NCI-H2196 (cell line): ENCODE results near the gene CD6.
A peak's percentile ranks its signal among the peaks of the same experiment; 100 is the strongest.

ENCODE experiments used
- DNase-seq: peaks from one replicate; lab custom pipeline; 2025; ENCODE audit not compliant: unreplicated experiment; lab: John Stamatoyannopoulos, UW

Gene CD6, protein sequence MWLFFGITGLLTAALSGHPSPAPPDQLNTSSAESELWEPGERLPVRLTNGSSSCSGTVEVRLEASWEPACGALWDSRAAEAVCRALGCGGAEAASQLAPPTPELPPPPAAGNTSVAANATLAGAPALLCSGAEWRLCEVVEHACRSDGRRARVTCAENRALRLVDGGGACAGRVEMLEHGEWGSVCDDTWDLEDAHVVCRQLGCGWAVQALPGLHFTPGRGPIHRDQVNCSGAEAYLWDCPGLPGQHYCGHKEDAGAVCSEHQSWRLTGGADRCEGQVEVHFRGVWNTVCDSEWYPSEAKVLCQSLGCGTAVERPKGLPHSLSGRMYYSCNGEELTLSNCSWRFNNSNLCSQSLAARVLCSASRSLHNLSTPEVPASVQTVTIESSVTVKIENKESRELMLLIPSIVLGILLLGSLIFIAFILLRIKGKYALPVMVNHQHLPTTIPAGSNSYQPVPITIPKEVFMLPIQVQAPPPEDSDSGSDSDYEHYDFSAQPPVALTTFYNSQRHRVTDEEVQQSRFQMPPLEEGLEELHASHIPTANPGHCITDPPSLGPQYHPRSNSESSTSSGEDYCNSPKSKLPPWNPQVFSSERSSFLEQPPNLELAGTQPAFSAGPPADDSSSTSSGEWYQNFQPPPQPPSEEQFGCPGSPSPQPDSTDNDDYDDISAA

DNA sequence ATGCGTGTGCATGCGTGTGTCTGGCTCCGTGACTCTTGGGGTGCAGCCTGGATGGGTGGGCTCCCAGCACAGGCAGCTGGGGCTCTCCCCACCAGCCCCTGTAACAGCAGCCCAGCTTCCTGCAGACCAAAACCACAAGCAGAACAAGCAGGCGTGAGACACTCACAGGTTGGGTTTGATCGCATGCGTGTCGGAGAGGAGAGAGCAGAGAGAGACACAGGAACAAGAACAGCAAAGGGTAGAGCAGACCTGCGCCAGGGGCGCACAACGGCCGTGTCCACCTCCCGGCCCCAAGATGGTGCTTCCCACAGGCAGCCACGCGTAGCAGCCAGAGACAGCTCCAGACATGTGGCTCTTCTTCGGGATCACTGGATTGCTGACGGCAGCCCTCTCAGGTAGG lies at the start of gene CD6:
CD6 (plus strand) TSS at position 161 of the 400 bp plus-strand sequence; CDS start at position 347, 186 bp downstream.
- DNase-seq, result no peak

DNA sequence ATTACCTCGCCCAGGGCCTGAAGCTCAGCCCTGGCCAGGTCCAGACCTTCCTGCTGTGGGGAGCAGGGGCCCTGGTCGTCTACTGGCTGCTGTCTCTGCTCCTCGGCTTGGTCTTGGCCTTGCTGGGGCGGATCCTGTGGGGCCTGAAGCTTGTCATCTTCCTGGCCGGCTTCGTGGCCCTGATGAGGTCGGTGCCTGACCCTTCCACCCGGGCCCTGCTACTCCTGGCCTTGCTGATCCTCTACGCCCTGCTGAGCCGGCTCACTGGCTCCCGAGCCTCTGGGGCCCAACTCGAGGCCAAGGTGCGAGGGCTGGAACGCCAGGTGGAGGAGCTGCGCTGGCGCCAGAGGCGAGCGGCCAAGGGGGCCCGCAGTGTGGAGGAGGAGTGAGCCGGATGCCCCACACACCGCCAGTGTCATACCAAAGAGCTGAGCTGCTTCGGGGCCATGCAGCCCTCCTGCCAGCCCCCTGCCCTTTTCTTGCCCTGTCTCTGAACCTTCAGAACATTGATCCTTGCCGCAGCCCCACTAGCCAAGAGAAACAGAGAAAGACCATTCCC lies 49.6 kb upstream of the CD6 start:
- DNase-seq, result no peak

DNA sequence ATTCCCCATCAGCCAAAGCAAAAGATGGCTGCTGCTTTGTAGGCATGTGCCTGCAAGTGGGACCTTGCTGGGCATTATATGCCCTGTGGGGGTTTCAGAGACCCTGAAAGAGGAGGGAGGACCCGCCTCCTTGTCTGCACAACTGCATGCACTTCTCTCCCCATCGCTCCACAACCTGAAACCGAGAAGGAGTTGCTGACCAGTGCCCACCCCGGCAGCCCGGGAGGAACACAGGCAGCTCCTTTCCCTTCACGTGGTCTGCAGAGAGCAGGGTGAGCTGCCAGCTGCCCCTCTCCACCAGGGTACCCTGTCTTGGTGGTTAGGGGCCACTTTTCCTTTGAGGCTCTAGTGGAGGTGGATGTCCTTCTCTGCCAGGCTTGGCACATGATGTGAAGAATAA lies 48.6 kb upstream of the CD6 start:
- DNase-seq, result no peak

DNA sequence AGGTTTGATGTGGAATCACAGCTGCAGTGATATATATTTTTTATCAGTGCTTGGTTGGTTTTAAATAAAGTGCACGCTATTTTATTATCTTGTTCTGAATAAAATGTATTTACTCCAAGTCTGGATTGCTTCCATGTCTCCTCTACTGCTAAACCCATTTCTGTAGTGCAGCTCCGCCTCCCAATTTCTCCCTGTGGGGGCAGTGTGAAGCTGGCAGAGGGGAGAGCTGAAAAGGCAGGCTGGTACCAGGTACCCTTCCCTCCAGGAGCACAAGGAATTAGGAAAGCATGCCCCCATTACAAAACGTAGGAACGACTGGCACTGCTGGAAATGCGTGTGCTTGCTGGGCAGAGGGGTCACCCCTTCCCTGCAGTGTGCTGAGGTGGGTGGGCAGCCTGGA lies 48.2 kb upstream of the CD6 start:
- no peak for DNase-seq

DNA sequence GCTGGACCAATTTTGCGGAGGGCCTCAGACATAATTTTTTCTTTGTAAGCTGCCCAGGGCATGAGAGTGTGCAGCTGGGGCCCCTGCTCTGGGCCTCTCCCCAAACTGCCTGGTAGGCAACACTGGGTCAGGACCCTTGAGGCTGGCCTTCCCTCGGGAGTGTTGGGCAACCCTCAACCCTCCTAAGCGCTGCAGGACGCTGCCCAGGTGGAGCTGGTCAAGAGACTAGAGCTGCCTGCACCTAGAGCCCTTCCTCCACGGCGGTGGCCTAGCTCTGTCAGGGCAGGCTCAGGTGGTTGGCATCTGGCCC lies 47.7 kb upstream of the CD6 start:
- no peak for DNase-seq

DNA sequence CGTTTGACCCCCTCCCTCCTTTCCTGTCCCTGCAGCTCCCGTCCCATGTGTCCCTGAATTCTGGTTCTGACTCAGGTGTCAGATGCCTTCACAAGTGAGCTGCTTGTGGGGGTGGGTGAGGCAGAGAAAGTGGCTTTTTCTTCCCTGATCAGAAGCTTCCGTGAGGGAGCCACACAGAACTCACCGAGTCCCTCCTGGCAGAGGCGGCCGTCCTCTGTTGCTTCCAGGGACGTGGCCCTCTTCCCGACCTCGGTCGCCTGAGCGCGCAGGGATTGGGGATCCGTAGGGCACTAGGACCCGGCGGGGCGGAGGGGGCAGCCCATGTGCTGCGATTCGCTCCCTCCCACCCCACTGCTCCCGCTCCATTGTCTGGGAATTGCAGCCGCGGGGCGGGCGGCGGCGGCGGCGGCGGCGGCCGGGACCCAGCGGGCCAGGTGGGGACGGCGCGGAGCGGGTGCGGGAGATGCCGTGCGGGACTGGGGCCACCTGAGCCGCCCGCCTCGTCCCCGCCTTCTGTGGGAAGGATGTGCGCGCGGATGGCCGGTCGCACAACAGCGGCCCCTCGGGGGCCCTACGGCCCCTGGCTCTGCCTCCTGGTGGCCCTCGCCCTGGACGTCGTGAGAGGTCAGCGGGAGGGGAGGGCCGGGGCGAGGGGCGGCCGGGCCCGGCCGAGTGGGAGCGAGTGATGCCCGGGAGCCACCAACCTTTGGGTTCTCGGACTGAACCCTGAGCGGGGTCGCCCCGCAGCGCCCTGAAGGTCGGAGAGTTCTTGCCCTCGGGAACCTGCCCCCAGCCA lies 47.2 kb upstream of the CD6 start, which contains the start of gene TMEM132A:
TMEM132A (plus strand) TSS at position 351 of the 796 bp plus-strand sequence; CDS start at position 525, 174 bp downstream.
- peak; percentile 73 for DNase-seq

DNA sequence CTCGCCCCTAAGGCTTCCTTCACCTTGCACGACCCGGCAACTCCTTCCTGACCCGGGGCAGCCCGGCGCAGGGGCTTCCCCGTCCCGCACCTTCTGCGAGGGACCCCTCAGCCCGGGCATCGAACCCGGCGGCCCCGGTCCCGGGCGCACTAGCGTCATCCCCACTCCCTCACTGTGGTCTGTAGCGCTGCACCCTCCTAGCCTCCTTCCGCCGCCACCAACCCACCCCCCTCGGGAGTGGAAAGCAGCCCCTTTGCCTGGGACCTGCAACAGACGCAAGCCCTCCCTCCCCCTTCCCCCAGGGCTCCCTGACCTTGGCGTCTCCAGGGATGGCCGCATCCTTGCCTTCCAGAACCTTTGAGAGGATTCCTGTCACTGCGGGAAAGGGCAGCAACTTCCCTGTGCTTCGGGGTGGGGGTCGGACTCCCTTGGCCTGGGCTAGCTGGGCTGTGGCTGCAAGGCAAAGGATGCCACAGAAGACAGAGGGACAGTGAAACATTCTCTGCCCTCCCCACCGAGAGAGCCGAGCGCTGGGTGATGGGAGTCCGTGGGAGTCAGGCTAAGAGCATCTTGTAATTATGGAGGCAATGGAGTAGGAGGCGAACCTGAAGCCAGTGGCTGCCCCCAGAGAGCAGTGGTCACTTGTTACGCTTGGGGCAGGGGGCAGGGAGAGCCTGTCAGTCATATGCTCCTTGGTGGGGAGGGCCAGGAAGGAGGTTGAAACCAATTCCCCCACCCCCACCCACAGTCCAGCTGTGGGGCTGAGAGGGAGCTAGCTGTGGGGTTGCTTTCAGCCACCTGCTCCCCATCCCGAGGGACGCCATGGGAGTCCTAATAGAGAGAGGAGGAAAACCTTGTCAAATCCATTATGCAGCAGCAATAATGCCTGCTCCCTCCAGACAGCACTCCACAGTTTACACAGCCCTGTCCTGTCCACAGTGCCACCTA lies 46.3 kb upstream of the CD6 start:
- DNase-seq, result no peak

DNA sequence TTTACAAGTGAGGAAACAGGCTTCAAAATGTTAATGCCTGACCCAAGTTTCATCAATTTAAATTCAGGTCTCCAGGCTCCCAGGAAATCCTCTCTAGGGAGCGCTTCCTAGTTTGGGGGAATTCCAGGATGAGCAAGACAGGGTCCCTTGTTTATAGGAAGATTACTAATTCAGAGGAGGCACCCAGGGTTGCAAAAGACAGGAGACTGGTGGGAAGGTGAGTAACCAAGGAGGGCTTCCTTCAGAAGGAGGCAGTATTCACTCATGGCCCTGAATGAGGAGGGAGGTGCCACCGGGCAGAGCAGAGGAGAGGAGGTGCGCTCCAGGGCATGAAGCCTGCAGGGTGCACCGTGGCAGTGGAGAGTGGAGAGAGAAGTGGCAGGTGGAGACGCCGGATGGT lies 45.6 kb upstream of the CD6 start:
- DNase-seq, result no peak

DNA sequence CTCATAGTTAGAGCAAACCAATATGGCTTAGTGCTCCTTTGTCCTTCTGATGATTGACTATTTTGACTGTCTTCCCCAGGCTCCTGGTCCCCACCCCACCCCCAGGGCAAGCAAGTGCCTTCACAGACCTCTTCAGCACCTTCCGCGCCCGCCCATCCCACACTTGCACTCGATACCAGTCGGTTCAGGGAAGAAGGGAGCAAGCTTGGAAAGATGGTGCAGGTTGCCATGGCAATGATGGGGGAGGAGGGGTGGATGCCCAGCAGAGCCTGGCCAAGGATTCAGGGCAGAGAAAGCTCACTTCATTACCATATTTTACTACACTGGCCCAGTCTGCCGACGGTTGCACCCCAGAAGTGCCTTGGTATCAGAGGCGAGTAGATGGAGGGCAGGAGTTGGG lies 45.0 kb upstream of the CD6 start:
- no peak for DNase-seq

DNA sequence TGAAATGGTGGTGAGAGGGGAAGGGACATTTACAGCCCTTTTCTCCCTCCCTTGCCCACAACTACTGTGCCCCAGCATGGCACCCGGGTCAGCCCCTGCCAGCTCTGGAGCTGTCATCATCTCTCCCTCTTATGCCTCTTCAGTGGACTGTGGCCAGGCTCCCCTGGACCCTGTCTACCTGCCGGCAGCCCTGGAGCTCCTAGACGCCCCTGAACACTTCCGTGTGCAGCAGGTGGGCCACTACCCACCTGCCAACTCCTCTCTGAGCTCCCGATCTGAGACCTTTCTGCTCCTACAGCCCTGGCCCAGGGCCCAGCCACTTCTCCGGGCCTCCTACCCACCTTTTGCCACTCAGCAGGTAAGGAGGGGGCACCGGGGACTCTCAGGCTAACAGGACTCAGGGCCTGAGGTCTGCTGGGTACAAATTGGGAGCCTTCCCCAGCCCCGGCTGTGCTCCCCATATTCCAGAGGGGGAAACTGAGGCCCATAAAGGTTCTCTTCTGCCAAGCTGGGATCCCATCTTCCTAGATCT lies 44.4 kb upstream of the CD6 start:
- DNase-seq, result no peak

DNA sequence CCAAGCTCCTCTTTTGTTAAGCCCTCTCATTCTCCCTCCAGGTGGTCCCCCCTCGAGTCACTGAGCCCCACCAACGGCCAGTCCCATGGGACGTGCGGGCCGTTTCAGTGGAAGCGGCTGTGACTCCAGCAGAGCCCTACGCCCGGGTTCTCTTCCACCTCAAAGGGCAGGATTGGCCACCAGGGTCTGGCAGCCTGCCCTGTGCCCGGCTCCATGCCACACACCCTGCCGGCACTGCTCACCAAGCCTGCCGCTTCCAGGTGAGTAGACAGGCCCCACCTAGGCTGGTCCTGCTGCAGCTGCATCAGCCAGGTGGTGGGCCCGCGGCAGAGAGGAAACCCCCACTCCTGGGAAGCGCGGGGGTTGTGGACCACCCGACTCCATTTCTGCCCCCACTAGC lies 43.9 kb upstream of the CD6 start:
- no peak for DNase-seq

DNA sequence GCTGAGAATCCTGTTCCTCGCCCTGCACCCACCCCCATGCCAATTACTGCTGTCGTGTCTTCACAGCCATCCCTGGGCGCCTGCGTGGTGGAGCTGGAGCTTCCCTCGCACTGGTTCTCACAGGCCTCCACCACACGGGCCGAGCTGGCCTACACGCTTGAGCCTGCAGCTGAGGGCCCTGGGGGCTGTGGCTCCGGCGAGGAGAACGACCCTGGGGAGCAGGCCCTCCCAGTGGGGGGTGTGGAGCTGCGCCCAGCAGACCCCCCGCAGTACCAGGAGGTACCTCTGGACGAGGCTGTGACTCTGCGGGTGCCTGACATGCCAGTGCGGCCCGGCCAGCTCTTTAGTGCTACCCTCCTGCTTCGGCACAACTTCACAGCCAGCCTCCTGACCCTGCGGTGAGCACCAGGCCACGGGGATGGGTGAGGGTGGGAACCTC lies 42.9 kb upstream of the CD6 start:
- no peak for DNase-seq

DNA sequence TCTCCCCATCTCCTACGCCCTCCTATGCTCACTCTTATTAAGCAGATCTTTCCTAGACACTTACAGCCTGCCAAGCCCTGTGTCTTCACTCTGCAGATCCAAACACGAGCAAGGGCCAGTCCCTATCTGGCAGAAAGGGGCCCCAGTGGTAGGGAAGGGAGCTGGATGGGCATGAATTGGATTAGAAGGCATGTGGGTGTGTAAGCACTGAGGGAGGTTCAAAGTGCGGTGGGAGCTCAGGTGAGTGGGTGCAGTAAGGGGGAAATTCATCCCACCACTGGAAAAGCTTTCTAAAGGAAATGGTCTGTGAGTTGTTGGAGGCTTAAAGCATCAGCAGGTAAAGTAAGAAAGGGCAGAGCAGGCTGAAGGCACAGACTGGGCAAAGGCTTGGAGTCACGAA lies 41.7 kb upstream of the CD6 start:
- DNase-seq, result no peak

DNA sequence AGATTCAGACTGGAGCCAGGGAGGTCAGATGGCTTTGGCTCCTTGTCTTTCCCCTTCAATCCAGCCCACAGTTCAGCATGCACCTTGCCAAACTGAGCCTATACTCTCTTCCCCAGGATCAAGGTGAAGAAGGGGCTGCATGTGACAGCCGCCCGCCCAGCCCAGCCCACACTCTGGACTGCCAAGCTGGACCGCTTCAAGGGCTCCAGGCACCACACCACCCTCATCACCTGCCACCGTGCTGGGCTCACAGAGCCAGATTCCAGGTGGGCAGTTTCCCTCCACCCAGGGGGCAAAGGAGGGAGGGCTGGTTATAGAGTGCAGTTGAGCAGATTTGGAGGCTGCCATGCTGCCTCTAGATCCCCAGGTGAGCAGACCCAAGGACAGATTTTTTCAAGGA lies 41.1 kb upstream of the CD6 start:
- DNase-seq, result no peak

DNA sequence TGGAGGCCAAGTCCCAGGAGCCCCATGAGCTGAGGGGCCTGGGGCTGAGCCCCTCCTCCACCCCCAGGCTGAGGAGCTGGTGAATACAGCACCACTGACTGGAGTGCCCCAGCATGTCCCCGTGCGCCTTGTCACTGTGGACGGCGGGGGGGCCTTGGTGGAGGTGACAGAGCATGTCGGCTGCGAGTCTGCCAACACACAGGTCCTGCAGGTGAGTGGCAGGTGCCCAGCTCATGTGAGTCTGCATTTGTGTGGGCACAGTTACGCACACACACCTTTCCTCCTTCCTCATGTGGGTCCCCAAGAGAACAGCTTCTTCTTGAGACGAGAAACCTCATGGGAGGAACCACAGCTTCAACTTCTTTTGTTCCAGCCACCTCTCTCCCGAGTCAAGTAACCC lies 39.6 kb upstream of the CD6 start:
- no peak for DNase-seq

DNA sequence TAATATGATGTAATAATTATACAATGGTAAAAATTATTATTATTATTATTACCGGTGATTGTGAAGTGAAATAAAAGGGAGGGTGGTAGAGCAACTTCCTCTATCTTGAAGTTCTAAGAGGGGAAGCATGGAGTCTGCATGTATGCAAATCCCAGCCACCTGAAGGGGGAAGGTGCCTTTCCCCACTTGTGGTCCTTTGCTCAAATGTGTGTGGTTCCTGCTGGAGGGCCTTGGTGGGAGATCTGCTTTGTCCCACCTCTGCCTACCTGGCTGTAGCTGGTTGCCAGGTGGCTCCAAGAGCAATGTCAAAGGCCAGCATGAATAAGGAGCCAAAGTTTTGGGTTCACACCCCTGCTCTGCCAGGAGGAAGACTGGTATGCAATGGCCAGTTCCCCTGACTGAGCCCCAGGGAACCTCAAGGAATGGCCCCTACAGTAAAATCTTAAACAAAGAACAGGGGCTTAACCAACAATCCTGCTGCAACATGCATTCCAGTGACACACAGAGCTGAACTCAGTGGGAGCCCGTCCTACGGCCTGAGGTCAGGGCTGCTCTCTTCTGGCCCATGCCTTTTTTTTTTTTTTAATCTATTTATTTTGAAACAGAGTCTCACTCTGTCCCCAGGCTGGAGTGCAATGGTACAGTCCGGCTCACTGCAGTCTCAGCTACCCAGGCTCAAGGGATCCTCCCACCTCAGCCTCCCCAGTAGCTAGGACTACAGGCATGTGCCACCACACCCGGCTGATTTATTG lies 38.7 kb upstream of the CD6 start:
- DNase-seq, result no peak

DNA sequence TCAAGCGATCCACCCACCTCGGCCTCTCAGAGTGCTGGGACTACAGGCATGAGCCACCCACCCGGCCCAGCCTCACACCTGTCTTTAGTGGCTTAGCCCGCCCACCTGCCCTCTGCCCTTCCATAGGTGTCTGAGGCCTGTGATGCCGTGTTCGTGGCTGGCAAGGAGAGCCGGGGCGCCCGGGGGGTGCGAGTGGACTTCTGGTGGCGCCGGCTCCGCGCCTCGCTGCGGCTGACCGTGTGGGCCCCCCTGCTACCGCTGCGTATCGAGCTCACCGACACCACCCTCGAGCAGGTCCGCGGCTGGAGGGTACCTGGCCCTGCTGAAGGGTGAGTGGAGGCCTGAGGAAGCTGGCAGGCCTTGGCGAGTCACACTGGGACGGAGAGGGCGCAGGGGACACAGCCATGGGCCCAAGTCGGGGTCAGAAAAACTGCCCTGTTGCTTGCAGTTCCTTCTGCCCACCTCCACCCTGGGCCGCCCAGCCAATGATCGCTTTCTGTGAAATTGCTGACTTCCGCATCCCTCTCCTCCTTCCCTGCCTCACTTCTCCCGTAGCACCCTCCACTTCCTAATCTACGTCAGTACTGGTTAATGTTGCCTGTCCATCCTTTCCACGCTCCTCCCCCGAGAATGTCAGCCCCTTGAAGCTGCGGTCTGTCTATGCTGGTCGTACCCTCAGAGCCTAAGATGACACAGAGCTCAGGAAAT lies 37.9 kb upstream of the CD6 start:
- DNase-seq, result no peak

DNA sequence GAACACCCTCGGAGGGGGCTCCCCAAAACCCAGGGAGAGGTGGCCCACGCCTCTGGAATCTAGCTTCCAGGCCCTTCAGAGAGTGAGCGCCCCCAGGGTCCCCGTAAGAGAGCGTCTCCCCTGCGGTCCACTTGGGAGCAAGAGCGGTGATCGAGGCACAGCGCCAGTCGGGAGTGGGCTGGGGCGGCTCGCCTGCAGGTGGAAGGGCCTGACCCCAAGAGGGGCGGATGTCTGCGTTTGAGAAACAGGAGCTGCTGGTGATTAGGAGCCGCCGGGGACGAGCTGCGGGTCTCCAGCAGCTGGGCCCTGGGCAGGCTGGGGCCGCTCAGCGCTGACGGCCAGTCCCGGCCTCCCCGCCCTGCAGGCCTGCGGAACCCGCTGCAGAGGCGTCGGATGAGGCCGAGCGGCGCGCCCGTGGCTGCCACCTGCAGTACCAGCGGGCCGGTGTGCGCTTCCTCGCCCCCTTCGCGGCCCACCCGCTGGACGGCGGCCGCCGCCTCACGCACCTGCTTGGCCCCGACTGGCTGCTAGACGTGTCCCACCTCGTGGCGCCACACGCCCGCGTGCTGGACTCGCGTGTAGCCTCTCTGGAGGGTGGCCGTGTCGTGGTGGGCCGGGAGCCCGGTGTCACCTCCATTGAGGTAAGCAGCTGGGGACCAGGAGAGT lies 37.2 kb upstream of the CD6 start:
- DNase-seq, result no peak
